Midbrain (tissue), 1 donor: ENCODE data around the gene ATG4C.
"Not testable (repeated sequence)": the region's sequence is repeated elsewhere in the genome, so short reads cannot be mapped to it uniquely, and the experiment has no call there.

Source experiments
- DNase-seq: peaks from one replicate; lab custom pipeline; 2025; lab: John Stamatoyannopoulos, UW

Gene ATG4C, protein sequence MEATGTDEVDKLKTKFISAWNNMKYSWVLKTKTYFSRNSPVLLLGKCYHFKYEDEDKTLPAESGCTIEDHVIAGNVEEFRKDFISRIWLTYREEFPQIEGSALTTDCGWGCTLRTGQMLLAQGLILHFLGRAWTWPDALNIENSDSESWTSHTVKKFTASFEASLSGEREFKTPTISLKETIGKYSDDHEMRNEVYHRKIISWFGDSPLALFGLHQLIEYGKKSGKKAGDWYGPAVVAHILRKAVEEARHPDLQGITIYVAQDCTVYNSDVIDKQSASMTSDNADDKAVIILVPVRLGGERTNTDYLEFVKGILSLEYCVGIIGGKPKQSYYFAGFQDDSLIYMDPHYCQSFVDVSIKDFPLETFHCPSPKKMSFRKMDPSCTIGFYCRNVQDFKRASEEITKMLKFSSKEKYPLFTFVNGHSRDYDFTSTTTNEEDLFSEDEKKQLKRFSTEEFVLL

DNA sequence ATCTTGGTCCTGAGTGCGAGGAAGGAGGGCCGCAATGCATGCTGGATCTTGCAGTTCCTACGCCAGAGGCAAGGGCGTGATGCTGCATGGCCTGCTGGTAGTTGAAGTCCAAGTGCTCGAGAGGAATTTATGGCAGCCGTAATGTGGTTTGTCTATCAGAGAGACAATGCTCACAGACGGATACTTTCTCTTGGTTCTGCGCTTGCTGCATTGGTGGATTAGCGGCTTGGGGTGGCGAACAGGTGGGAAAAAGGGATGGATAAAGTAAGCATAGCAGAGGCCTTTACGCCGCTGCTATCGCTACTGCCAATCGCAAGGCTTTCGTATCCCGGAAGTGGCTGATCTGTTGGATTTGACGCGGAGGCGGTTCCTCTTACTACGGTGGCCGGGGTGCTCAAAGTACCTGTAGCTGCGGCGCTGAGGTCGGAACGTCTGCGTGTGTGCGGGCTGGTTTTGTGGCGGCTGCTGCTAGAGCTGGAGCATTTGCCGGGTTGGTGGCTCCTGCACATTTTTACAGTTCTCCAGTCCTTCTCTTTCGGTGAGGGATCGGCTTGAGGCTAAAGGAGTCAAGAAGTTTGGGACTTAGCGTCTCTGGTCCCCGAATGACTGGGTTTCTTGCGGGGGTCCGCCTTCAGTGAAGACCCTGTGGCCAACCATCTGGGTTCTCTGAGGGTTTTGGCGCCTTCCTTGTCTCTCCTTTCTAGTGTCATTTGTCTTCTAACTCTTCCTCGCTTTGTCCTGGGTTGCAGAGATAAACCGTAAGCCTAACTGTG is at the start of gene ATG4C:
TSS of gene ATG4C (plus strand) at position 397 of the 773 bp plus-strand sequence. CDS start 19,655 bp downstream, outside the sequence.
- DNase-seq = peak; percentile 98

DNA sequence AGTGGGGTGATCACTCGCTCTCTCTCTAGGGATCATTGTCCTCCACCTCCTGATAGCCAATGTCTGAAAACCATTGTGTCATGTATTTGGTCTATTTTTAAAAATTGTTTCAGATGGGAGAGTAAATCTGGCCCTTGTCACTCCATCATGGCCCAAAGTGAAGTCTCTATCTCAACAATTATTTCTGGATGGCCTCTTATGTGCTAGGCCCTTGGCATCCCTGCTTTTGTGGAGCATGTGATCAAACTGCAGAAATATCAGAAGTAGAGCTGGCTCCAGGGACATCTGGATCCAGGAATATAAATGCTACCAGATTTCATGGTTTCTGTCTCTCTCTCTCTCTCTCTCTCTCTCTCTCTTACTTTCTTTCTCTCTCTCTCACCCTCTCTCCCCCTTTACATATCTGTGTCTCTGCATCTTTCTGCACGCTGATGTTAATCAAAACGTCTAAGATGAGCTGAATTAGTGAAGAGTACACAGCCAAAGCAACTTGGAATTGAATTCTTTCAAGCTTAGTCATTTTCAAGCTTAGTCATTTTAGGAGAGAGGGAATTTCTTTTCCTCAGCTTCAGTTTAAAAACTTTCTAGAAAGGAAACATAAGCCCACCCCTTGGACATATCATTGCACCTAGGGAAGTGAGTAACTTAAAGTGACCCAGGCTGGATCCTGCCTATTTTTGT is 48.3 kb upstream of the ATG4C start:
- DNase-seq = no peak

DNA sequence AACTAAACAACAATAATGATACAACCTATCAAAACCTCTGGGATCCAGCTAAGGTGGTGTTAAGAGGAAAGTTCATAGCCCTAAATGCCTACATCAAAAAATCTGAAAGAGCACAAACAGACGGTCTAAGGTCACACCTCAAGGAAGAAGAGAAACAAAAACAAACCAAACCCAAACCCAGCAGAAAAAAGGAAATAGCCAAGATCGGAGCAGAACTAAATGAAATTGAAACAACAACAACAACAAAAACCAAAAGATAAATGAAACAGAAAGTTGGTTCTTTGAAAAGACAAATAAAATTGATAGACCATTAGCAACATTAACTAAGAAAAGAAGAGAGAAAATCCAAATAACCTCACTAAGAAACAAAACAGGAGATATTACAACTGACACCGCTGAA is 43.2 kb upstream of the ATG4C start:
- not testable (repeated sequence) for DNase-seq

DNA sequence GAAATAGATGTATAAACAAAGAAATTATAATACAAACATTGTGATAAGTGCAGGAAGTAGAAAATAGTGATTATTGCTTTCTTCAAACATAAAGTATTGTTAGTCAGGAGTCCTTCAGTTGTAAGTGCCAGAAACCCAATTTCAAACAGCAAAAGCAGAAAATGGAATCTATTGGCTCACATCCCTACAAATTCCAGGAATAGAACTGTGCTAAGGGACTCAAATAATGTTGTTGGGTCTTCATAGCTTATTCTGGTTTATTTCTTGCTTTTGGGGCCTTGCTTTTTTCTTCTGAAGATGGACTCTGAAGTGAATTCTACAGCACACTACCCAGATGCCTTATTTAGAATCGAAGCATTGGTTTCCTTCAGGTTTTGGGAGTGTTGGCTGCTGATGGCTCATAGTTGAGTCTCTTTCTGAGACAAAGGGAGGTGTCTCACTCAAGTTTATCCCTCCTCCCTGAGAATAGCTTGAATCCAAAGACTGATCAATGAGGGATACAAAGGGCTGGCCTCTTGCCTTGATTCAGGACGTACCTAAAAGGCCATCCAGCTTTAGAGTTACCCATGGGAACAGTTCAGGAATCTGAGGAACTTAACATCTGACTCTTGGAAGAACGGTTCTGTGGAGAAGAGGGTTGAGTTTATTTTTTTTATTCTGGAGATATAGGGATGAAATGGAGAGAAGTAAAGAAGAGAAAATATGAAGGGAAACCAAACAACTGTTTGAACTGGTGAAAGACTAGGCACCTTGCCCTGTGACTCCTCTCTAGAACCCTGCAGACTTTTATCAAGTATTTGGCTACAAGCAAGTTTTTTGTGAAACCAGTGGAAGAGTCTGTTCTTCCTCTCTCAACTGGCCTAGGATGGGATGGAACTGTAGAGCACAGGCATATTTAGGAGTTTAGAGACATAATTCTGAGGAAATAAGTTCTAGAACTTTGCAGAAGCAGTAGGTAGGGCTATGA is 39.0 kb upstream of the ATG4C start:
- DNase-seq = no peak

DNA sequence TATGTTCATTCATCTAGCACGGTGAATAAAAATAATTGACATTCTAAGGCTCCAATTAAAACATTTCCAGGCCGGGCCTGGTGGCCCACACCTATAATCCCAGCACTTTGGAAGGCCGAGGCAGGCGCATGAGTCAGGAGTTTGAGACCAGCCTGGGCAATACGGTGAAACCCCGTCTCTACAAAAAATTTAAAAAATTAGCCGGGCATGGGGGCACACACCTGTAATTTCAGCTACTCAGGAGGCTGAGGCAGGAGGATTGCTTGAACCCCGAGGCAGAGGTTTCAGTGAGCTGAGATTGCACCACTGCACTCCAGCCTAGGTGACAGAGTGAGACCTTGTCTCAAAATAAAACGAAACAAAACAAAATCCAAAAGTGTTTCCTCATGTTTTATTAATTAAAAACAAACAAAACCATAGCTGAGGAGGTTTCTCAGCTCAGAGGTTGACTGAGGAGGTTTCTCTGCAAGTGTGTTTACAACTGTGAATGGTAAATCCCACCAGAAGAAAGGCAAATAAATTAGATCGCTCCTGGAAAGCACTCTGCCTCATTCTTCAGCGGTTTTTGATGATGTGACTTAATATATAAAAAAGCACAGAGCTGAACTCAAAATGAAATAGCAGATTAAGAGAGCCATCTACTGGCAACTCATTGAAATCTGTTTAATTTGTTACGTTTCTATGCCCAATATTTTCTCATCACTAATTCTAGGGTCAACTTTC is 37.7 kb upstream of the ATG4C start:
- peak; percentile 69 for DNase-seq

DNA sequence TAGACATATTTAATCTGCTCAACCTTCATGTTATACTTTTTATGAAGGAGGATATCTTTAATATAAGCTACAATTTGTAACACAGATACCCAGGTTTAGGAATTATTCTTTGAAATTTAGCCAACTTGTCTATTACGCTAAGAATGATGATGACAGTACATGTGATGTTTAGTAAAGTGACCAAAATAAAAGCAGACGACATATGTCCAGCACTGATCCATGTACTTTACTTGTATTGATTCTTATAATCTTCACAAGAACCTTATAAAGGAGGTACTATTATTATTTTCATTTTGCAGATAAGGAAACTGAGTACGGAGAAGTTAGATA is 37.2 kb upstream of the ATG4C start:
- no peak for DNase-seq

DNA sequence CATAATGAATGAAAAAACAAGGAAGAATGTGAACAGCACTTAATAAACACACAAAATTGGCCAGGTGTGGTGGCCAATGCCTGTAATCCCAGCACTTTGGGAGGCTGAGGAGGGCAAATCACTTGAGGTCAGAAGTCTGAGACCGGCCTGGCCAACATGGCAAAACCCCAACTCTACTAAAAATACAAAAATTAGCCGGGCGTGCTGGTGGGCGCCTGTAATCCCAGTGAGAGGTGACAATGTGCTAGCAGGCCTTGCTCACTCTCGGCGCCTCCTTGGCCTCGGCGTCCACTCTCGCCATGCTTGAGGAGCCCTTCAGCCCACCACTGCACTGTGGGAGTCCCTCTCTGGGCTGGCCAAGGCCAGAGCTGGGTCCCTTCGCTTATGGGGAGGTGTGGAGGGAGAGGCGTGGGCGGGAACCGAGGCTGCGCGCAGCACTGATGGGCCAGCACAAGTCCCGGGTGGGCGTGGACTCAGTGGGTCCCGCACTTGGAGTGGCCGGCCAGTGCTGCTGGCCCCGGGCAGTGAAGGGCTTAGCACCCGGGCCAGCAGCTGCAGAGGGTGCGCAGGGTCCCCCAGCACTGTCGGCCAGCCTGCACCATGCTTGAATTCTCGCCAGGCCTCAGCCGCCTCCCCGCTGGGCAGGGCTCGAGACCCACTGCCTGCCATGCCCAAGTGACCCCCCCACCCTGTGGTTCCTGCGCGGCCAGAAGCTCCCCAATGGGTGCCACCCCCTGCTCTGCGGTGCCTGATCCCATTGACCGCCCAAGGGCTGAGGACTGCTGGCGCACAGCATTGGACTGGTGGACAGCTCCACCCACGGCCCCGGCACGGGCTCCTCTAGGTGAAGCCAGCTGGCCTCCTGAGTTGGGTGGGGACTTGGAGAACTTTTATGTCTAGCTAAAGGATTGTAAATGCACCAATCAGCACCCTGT is 30.6 kb upstream of the ATG4C start:
- no peak for DNase-seq

DNA sequence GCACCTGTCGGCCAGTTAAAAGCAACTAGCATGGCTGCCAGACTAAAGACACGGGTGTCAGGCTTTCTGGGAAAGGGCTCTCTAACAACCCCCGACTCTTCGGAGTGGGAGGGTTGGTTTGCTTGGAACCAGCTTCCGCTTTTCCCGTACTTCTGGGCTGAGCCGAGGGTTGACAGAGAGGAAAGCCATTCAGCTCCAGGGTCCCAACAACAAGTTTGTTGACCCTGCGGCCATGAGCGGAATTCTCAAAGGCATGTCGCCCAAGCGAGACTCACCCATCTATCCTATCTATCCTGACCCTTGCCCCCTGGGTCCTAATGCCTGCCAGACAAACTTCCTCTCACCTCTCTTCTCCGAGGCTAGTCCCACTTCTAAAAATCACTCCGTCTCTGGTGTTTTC is 29.0 kb upstream of the ATG4C start:
- DNase-seq = not testable (repeated sequence)

DNA sequence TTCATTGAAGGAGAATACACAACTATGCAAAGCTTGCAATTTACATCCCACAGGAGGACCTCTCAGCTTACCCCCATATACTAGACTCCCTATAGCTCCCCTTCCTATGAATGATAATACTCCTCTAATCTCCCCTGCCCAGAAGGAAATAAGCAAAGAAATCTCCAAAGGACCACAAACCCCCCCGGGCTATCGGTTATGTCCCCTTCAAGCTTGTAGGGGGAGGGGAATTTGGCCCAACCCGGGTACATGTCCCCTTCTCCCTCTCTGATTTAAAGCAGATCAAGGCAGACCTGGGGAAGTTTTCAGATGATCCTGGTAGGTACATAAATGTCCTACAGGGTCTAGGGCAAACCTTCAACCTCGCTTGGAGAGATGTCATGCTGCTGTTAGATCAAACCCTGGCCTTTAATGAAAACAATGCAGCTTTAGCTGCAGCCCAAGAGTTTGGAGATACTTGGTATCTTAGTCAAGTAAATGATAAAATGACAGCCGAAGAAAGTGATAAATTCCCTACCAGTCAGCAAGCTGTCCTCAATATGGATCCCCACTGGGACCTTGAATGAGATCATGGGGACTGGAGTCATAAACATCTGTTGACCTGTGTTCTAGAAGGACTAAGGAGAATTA is 27.6 kb upstream of the ATG4C start:
- DNase-seq = not testable (repeated sequence)

DNA sequence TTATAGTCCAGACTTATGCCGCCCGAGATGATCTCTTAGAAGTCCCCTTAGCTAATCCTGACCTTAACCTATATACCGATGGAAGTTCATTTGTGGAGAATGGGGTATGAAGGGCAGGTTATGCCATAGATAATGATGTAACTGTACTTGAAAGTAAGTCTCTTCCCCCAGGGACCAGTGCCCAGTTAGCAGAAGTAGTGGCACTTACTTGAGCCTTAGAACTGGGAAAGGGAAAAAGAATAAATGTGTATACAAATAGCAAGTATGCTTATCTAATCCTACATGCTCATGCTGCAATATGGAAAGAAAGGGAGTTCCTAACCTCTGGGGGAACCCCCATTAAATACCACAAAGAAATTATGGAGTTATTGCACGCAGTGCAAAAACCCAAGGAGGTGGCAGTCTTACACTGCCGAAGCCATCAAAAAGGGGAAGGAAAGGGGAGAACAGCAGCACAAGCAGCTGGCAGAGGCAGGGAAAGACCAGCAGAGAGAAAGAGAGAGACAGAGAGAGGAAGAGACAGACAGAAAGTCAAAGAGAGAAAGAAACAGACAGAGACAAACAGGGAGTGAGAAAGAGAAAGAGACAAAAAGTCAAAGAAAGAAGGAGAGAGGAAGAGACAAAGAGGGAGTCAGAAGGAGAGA is 24.6 kb upstream of the ATG4C start:
- not testable (repeated sequence) for DNase-seq

DNA sequence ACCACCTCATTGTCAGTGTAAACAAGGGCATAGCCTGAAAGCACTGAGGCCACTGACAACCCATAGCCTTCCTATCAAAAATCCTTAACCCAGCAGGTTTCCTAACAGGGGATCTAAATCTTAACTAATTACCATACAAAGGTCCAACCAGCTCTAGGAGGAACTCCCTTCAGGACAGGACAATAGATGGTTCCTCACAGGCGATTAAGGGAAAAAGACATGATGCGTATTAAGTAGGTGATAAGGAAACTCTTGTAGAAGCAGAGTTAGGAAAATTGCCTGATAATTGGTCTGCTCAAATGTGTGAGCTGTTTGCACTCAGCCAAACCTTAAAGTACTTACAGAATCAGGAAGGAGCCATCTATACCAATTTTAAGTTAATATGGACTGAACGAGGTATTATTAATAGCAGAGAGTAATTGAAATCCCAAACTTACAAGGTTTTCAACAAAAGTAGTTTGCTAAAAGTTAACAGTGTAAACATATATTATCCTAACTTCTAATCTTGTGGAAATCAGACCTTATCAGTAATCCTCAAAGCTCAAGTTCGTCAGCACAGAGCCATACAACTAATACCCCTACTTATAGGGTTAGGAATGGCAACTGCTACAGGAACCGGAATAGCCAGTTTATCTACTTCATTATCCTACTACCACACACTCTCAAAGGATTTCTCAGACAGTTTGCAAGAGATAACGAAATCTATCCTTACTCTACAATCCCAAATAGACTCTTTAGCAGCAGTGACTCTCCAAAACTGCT is 23.7 kb upstream of the ATG4C start:
- not testable (repeated sequence) for DNase-seq

DNA sequence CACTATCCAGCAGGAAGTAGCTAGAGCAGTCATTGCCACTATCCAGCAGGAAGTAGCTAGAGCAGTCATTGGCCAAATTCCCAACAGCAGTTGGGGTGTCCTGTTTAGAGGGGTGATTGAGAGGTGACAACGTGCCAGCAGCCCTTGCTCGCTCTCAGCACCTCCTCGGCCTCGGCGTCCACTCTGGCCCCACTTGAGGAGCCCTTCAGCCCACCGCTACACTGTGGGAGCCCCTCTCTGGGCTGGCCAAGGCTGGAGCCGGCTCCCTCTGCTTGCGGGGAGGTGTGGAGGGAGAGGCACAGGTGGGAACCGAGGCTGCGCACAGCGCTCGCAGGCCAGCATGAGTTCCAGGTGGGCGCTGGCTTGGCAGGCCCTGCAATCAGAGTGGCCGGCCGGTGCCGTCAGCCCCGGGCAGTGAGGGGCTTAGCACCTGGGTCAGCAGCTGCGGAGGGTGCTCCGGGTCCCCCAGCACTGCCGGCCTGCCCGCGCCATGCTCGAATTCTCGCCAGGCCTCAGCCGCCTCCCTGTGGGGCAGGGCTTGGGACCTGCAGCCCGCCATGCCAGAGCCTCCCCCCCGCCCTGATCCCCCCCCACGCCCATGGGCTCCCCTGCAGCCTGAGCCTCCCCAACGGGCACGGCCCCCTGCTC is 22.6 kb upstream of the ATG4C start:
- not testable (repeated sequence) for DNase-seq

DNA sequence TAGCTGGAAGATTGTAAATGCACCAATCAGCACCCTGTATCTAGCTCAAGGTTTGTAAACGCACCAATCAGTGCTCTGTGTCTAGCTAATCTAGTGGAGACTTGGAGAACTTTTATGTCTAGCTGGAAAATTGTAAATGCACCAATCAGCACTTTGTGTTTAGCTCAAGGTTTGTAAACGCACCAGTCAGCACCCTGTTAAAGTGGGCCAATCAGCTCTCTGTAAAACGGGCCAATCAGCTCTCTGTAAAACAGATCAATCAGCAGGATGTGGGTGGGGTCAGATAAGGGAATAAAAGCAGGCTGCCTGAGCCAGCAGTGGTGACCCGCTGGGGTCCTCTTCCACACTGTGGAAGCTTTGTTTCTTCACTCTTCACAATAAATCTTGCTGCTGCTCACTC is 21.9 kb upstream of the ATG4C start:
- not testable (repeated sequence) for DNase-seq

DNA sequence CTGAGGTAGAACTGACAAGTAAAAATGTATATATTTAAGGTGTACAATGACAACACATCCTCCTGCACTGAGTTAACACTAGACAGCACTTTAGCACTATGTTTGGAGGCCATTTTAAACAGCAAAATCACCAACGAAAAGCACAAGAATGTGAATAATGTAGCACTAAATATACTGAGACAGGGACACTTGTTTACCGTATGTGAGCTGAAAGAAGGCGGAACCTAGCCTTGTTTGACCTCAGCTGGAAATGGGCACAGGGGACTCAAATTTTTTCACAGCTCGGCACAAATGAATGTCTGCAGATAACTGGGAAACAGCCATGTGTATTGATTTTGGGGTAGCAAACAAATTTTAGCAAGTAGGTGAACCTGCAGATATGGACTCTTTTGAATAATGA is 18.0 kb upstream of the ATG4C start:
- DNase-seq = no peak

DNA sequence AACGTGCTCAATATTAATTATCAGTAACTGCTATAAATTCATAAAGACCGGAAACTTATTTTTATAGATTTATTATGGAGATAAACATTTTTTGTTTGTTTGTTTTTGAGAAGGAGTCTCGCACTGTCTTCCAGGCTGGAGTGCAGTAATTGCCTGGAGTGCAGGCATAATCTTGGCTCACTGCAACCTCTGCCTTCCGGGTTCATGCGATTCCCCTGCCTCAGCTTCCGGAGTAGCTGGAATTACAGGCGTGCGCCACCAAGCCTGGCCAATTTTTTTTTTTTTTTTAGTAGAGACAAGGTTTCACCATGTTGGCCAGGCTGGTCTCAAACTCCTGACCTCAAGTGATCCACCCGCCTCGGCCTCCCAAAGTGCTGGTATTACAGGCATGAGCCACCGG is 15.4 kb upstream of the ATG4C start:
- not testable (repeated sequence) for DNase-seq

DNA sequence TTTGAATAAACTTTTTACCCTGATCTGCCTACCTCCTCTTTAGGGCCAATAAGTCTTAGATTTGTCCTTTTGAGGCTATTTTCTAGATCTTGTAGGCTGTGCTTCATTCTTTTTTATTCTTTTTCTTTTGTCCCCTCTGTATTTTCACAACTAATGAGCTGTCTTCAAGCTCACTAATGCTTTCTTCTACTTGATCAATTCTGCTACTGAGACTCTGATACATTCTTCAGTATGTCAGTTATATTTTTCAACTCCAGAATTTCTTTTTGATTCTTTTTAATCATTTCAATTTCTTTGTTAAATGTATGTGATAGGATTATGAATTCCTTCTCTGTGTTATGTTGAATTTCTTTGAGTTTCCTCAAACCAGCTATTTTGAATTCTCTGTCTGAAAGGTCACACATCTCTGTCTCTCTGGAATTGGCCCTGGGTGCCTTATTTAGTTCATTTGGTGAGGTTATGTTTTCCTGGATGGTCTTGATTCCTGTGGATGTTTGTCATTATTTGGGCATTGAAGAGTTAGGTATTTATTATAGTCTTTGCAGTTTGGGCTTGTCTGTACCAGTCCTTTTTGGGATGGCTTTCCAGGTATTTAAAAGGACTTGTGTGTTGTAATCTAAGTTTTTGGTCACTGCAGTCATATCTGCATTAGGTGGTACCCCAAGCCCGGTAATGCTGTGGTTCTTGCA is 11.2 kb upstream of the ATG4C start:
- DNase-seq = no peak

DNA sequence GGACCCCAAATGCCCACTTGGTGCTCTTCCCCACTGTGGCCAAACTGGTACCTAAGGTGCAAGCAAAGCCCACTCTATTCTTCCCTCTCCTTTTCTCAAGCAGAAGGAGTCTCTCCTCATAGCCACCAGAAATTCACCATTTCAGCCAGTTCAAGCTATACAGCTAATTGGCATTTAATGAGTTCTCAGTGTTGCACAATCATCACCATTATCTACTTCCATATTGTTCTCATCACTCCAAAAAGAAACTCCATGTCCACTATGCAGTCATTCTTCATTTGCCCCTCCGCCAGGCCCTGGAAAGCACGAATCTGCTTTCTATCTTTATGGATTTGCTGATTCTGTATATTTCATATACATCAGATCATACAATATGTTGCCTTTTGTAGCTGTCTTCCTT is 9.9 kb upstream of the ATG4C start:
- DNase-seq = no peak
